NB4 (cell line): Measurements from ENCODE around the gene CADM2.

Experiments used
- DNase-seq: peaks from one replicate; pipeline ENCODE4 v3.0.0; 2010; ENCODE audit warnings: low read depth
- H3K4me3 ChIP-seq: one replicate; pipeline ENCODE4 v1.5.1; 2011; ENCODE audit warnings: mild to moderate bottlenecking, low read depth, low read length, moderate library complexity
- MYC ChIP-seq: IDR thresholded peaks from 2 replicates; pipeline ENCODE4 v1.6.1; 2011; ENCODE audit warnings: low read depth, low read length
- POLR2A ChIP-seq: IDR thresholded peaks from 2 replicates; pipeline ENCODE4 v1.6.1; 2011; ENCODE audit warnings: mild to moderate bottlenecking; ENCODE audit not compliant: insufficient read length; ENCODE audit errors: extremely low read depth
- TF ChIP-seq, protein P1 (sequence below): IDR thresholded peaks from 2 replicates; pipeline ENCODE4 v1.6.1; 2011; ENCODE audit warnings: low read depth, low read length
- TF ChIP-seq, protein P2 (sequence below): IDR thresholded peaks from one replicate; pipeline ENCODE4 v1.5.1; 2012; ENCODE audit warnings: low read depth, low read length

CADM2 gene

DNA sequence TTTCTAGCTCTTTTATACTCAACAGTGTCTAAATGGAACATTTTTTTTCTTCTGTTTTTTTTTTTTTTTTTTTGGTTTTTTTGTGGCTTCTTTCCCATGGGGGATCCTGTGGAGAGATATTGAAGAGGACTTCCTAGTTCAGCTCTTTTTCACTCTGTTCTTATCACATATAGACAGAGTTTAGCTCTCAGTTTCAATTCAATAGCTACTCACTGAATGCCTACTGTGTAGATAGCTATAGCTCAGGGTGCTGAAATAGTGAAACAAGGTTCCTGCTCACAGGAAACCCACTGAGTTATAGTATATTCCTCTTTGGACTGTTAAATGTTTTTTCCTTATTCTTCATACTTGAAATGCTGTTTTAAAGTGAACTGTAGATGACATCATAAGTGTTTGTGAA is 918.8 kb downstream of the CADM2 start:
- DNase-seq = no peak
- TF ChIP-seq, protein P1, sequence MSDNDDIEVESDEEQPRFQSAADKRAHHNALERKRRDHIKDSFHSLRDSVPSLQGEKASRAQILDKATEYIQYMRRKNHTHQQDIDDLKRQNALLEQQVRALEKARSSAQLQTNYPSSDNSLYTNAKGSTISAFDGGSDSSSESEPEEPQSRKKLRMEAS = no peak
- TF ChIP-seq, protein P2, sequence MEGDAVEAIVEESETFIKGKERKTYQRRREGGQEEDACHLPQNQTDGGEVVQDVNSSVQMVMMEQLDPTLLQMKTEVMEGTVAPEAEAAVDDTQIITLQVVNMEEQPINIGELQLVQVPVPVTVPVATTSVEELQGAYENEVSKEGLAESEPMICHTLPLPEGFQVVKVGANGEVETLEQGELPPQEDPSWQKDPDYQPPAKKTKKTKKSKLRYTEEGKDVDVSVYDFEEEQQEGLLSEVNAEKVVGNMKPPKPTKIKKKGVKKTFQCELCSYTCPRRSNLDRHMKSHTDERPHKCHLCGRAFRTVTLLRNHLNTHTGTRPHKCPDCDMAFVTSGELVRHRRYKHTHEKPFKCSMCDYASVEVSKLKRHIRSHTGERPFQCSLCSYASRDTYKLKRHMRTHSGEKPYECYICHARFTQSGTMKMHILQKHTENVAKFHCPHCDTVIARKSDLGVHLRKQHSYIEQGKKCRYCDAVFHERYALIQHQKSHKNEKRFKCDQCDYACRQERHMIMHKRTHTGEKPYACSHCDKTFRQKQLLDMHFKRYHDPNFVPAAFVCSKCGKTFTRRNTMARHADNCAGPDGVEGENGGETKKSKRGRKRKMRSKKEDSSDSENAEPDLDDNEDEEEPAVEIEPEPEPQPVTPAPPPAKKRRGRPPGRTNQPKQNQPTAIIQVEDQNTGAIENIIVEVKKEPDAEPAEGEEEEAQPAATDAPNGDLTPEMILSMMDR = no peak
- TF ChIP-seq MYC = no peak
- TF ChIP-seq POLR2A = no peak
- H3K4me3 ChIP-seq = no peak overlapping the region

DNA sequence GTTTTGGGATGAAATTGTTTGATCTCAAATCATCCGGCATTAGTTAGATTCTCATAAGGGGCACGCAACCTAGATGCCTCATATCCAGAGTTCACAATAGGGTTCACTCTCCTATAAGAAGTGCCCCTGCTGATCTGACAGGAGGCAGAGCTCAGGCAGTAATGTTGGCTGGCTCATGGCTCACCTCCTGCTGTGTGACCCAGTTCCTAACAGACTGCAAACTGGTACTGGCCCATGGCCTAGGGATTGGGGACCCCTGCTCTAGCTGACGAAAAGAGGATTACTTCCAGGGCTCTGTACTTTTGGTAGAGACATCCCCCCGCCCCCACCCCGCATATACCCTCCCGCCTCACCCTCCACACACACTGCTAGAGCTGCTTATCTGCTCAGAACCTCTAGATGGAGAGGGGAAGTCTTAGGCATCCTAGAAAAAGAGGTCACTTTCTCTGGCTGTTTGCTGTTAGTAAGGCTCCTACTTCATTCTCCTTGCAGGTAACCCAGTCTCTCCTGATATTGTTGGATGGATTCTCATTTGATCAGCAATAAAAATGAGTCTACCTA is 923.1 kb downstream of the CADM2 start:
- no peak for DNase-seq
- no peak overlapping the region for H3K4me3 ChIP-seq
- no peak for TF ChIP-seq MYC
- no peak for TF ChIP-seq POLR2A
- TF ChIP-seq, protein P1 = no peak

DNA sequence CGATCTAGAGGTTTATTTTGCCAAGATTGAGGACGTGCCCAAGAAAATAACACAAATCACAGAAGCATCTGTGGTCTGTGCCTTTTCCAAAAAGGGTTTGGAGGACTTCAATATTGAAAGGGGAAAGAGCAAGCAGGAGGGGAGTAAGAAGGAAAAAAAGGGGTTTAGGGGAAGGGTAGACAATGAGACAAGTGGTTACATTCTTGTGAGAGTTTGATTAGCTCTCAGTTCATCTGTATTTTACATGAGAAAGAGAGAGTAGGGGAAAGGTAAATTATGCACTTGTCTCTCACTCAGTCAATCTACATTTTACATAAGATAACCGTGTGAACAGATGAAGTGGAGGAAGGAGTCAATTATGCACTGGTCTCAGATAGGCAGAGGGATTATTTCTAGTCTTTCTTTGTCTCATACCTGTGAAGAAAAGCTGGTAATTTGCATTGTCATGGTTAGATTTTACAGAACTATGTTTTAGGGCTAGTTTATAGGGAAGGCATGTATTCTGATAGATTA is 931.3 kb downstream of the CADM2 start:
- DNase-seq = no peak
- TF ChIP-seq, protein P1 = no peak
- TF ChIP-seq, protein P2 = no peak
- TF ChIP-seq MYC (no peak), POLR2A (no peak)
- no peak overlapping the region for H3K4me3 ChIP-seq

DNA sequence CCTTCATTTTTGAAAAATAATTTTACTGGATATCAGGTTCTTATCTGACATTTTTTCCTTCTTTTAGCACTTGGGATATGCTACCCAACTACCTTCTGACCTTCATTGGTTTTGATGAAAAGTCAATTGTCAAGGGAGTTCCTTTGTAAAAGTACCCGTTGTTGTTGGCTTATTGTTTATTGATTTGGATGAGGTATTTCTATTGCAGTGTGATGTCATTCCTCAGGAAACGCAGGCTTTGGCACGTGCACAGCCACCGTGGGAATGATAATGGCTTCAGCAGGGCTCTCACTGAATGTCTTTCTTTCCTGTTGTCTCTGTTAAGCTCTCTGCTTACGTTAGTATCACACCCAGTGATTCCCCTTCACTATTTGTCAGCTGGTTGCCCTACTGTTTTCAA is 944.6 kb downstream of the CADM2 start:
- TF ChIP-seq MYC = no peak
- TF ChIP-seq POLR2A = no peak
- TF ChIP-seq, protein P1 = no peak
- DNase-seq = no peak
- no peak overlapping the region for H3K4me3 ChIP-seq

DNA sequence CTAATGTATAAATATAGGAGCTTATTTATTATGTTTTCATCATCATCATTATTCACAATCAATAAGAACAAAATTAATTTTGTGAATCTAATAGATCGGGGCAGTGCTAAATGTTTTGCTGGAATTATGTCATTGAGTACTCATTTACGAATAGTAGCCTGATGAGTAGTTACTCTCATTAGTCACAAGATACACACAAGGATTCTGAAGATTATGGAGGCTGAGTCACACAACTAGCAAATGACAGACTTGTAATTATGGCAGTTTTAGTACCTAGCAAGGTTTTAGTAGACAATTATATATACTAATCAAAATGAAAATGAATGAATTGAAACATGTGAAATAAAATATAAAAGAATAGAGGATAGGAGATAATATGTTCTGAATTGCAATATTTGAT is 954.2 kb downstream of the CADM2 start:
- H3K4me3 ChIP-seq = no peak overlapping the region
- no peak for DNase-seq
- TF ChIP-seq, protein P2 = no peak
- TF ChIP-seq MYC = no peak
- TF ChIP-seq, protein P1 = no peak
- no peak for TF ChIP-seq POLR2A

DNA sequence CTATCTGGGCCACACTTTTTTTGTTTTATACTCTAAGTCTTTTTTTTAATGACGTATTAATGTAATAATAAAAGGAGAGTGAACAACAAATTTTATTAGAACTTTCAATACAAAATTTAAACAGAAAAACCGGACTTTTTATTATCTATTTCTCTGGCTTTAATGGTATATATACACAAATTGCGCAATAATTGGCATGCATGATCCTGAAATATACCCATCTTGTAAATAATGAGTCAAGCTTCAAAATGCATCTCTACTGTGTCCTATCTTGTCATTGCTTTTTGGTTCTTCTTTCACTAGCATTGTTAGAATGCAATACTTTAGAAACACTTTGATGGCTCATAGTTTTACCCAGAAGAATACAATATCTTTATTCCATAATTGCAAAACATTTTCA is 963.6 kb downstream of the CADM2 start:
- TF ChIP-seq, protein P2 = no peak
- no peak for TF ChIP-seq MYC
- TF ChIP-seq, protein P1 = no peak
- no peak overlapping the region for H3K4me3 ChIP-seq
- DNase-seq = no peak
